ENCODE results near the gene USP37.

Gene USP37

GRCh38 chr2:218400930-218401881 lies 166.9 kb downstream of the USP37 start:
- no peak for DNase-seq

Data from DMS153 (cell line).